ENCODE data around the gene TENM4. TPM values are rescaled to one million over a fixed set of nuclear protein-coding genes. Genes with fewer than 3 reads are reported as not detected.

The TENM4 gene
- total RNA-seq, 4 donors from 2014 or later, result 31.4 to 44.5 (median 38.0) TPM

GRCh38 chr11:78798663-78799062 lies 642.2 kb downstream of the TENM4 start:
- Histone ChIP-seq H3K4me3 (no peak overlapping the region), H3K9me3 (no peaks in the 10 kb centered on the region), H3K27ac (no peak overlapping the region), H3K36me3 (no peaks in the 10 kb centered on the region), H3K27me3 (no peaks in the 10 kb centered on the region), H3K4me1 (peaks cover 36% of the 10 kb centered on the region)
- TF ChIP-seq POLR2A (IDR thresholded peaks at IDR 0.05) (no peak), CTCF (IDR thresholded peaks at IDR 0.05) (peak; percentile 54 to 78)
- DNase-seq (ENCODE audit: low spot score in 2 of 2), result peak; percentile 71 to 84
- 77% methylated on average over 5 of the region's 5 CpGs for WGBS

- TF ChIP-seq POLR2AphosphoS5 (IDR thresholded peaks at IDR 0.05) (no peak), POLR2A (IDR thresholded peaks at IDR 0.05) (no peak), CTCF (IDR thresholded peaks at IDR 0.05) (no peak), EP300 (IDR thresholded peaks at IDR 0.05) (no peak)
- WGBS, result 88% methylated on average over 3 of the region's 3 CpGs
- H3K36me3 ChIP-seq, result no peaks in the 10 kb centered on the region
- peaks cover 34% of the 10 kb centered on the region for H3K4me1 ChIP-seq
- no peak overlapping the region for H3K4me3 ChIP-seq
- DNase-seq (ENCODE audit: low spot score in 2 of 2), result no peak
- no peaks in the 10 kb centered on the region for H3K9me3 ChIP-seq
- no peak overlapping the region for H3K27ac ChIP-seq
- no peaks in the 10 kb centered on the region for H3K27me3 ChIP-seq
Observed at GRCh38 chr11:78797559-78797958, 643.3 kb downstream of the TENM4 start.

GRCh38 chr11:78796956-78797355 lies 643.9 kb downstream of the TENM4 start:
- Histone ChIP-seq H3K9me3 (no peaks in the 10 kb centered on the region), H3K27me3 (no peaks in the 10 kb centered on the region), H3K27ac (no peak overlapping the region), H3K36me3 (no peaks in the 10 kb centered on the region), H3K4me1 (peaks cover 28% of the 10 kb centered on the region), H3K4me3 (no peak overlapping the region)
- no peak for TF ChIP-seq POLR2AphosphoS5 (IDR thresholded peaks at IDR 0.05)
- no peak for TF ChIP-seq CTCF (IDR thresholded peaks at IDR 0.05)
- no peak for TF ChIP-seq POLR2A (IDR thresholded peaks at IDR 0.05)
- no peak for TF ChIP-seq EP300 (IDR thresholded peaks at IDR 0.05)
- 67% methylated on average over 2 of the region's 2 CpGs for WGBS
- DNase-seq (ENCODE audit: low spot score in 2 of 2), result no peak

- DNase-seq (ENCODE audit: low spot score in 2 of 2), result no peak
- Histone ChIP-seq H3K27ac (no peak overlapping the region), H3K4me1 (peaks cover 16% of the 10 kb centered on the region), H3K27me3 (no peaks in the 10 kb centered on the region), H3K36me3 (no peaks in the 10 kb centered on the region), H3K9me3 (no peaks in the 10 kb centered on the region), H3K4me3 (no peak overlapping the region)
- WGBS, result 44% methylated on average over 6 of the region's 6 CpGs
- TF ChIP-seq POLR2AphosphoS5 (IDR thresholded peaks at IDR 0.05) (no peak), POLR2A (IDR thresholded peaks at IDR 0.05) (no peak), EP300 (IDR thresholded peaks at IDR 0.05) (no peak), CTCF (IDR thresholded peaks at IDR 0.05) (no peak)
Observed at GRCh38 chr11:78795621-78796261, 645.1 kb downstream of the TENM4 start.

- H3K36me3 ChIP-seq, result no peaks in the 10 kb centered on the region
- TF ChIP-seq POLR2A (IDR thresholded peaks at IDR 0.05), result no peak
- TF ChIP-seq POLR2AphosphoS5 (IDR thresholded peaks at IDR 0.05), result no peak
- no peak for TF ChIP-seq EP300 (IDR thresholded peaks at IDR 0.05)
- TF ChIP-seq CTCF (IDR thresholded peaks at IDR 0.05), result no peak
- no peaks in the 10 kb centered on the region for H3K9me3 ChIP-seq
- no peaks in the 10 kb centered on the region for H3K27me3 ChIP-seq
- H3K4me1 ChIP-seq, result no peaks in the 10 kb centered on the region
- DNase-seq (ENCODE audit: low spot score in 2 of 2), result no peak
- no peak overlapping the region for H3K27ac ChIP-seq
- no peak overlapping the region for H3K4me3 ChIP-seq
Observed at GRCh38 chr11:78791964-78792363, 648.9 kb downstream of the TENM4 start.
